OCI-LY1 (cell line): ENCODE data around the gene KCNC2.

ENCODE experiments used
- H2AFZ ChIP-seq: fragments of 200-600 bp; sonication (generic), shearing (Covaris generic); 2 replicates; pipeline ENCODE4 v1.6.0; 2014; ENCODE audit warnings: antibody characterized with exemption, mild to moderate bottlenecking, low read length
- H3F3A ChIP-seq: fragments of 200-600 bp; sonication (generic), shearing (Covaris generic); 2 replicates; pipeline ENCODE4 v1.6.0; 2014; ENCODE audit warnings: mild to moderate bottlenecking, antibody characterized with exemption, low read length, moderate library complexity; ENCODE audit not compliant: insufficient read depth
- H3K27ac ChIP-seq: fragments of 200-600 bp; sonication (generic); 2 replicates; pipeline ENCODE4 v1.5.1; 2014; ENCODE audit warnings: low read length, mixed run types, mild to moderate bottlenecking, low read depth; ENCODE audit not compliant: poor library complexity, severe bottlenecking
- H3K27me3 ChIP-seq: fragments of 200-600 bp; sonication (generic); 2 replicates; pipeline ENCODE4 v1.6.0; 2014; ENCODE audit warnings: antibody characterized with exemption, mild to moderate bottlenecking, low read length, moderate library complexity; ENCODE audit not compliant: insufficient read depth
- H3K36me3 ChIP-seq: fragments of 200-600 bp; sonication (generic); 2 replicates; pipeline ENCODE4 v1.6.1; 2014; ENCODE audit warnings: mild to moderate bottlenecking, antibody characterized with exemption, low read length, moderate library complexity, mixed read lengths; ENCODE audit not compliant: insufficient read depth
- H3K4me1 ChIP-seq: fragments of 200-600 bp; sonication (generic); 2 replicates; pipeline ENCODE4 v1.5.1; 2014; ENCODE audit warnings: mild to moderate bottlenecking, low read length, moderate library complexity; ENCODE audit not compliant: insufficient read depth, severe bottlenecking
- H3K4me2 ChIP-seq: fragments of 200-600 bp; sonication (generic), shearing (Covaris generic); 2 replicates; pipeline ENCODE4 v1.6.1; 2014; ENCODE audit warnings: low read length
- H3K4me3 ChIP-seq: fragments of 200-600 bp; sonication (generic); 2 replicates; pipeline ENCODE4 v1.5.1; 2014; ENCODE audit warnings: low read length, low read depth, mild to moderate bottlenecking, mixed read lengths; ENCODE audit not compliant: poor library complexity, severe bottlenecking
- H3K79me2 ChIP-seq: fragments of 200-600 bp; shearing (Covaris generic); 2 replicates; pipeline ENCODE4 v1.6.1; 2016; ENCODE audit warnings: mixed run types, low read length, mixed read lengths; ENCODE audit not compliant: insufficient read depth
- H3K9ac ChIP-seq: fragments of 200-600 bp; sonication (generic), shearing (Covaris generic); 2 replicates; pipeline ENCODE4 v1.6.1; 2014; ENCODE audit warnings: mild to moderate bottlenecking, low read length, mixed read lengths
- H3K9me2 ChIP-seq: fragments of 200-600 bp; sonication (generic), shearing (Covaris generic); 2 replicates; pipeline ENCODE4 v1.6.1; 2014; ENCODE audit warnings: low read depth, mild to moderate bottlenecking, low read length, mixed read lengths
- H3K9me3 ChIP-seq: fragments of 200-600 bp; shearing (Covaris generic); 2 replicates; pipeline ENCODE4 v1.6.1; 2014; ENCODE audit warnings: low read length, mixed read lengths
- H4K20me1 ChIP-seq: fragments of 200-600 bp; sonication (generic), shearing (Covaris generic); 2 replicates; pipeline ENCODE4 v1.6.0; 2016; ENCODE audit warnings: mild to moderate bottlenecking, low read length; ENCODE audit not compliant: insufficient read depth
- CTCF ChIP-seq: fragments of 200-600 bp; sonication (generic), shearing (Covaris generic); IDR thresholded peaks from 2 replicates; pipeline ENCODE4 v1.5.1; 2017; ENCODE audit warnings: mild to moderate bottlenecking, antibody characterized with exemption, low read length, moderate library complexity, mixed read lengths
- EZH2 ChIP-seq: fragments of 200-600 bp; sonication (generic), shearing (Covaris generic); IDR thresholded peaks from 2 replicates; pipeline ENCODE4 v1.8.0; 2017; ENCODE audit warnings: borderline replicate concordance, mixed run types, mild to moderate bottlenecking, antibody characterized with exemption, low read length, moderate library complexity, mixed read lengths

The KCNC2 gene

GRCh38 chr12:75135026-75135425 is 74.6 kb downstream of the KCNC2 start:
- TF ChIP-seq EZH2, result no peak
- TF ChIP-seq CTCF, result no peak
- Histone ChIP-seq H3K27me3 (no peaks in the 10 kb centered on the region), H3K4me3 (no peak overlapping the region)

GRCh38 chr12:75130811-75131210 is 78.8 kb downstream of the KCNC2 start:
- Histone ChIP-seq H3K9me2 (no peaks in the 10 kb centered on the region), H3K9ac (no peak overlapping the region), H3K9me3 (no peaks in the 10 kb centered on the region), H3K4me1 (no peaks in the 10 kb centered on the region), H3K79me2 (no peaks in the 10 kb centered on the region), H3K4me2 (no peak overlapping the region), H4K20me1 (no peaks in the 10 kb centered on the region), H3K4me3 (no peak overlapping the region), H3K27me3 (no peaks in the 10 kb centered on the region), H3K36me3 (no peaks in the 10 kb centered on the region), H2AFZ (no peak overlapping the region), H3K27ac (no peak overlapping the region), H3F3A (no peaks in the 10 kb centered on the region)
- TF ChIP-seq EZH2, result no peak
- TF ChIP-seq CTCF, result no peak

More at GRCh38 chr12:75135026-75135425, 74.6 kb downstream of the KCNC2 start:
- Histone ChIP-seq H3K9me2 (no peaks in the 10 kb centered on the region), H3K4me1 (no peaks in the 10 kb centered on the region), H3K9ac (no peak overlapping the region), H3K79me2 (no peaks in the 10 kb centered on the region), H4K20me1 (no peaks in the 10 kb centered on the region), H3K4me2 (no peak overlapping the region), H3K27ac (no peak overlapping the region), H2AFZ (no peak overlapping the region), H3F3A (no peaks in the 10 kb centered on the region), H3K36me3 (no peaks in the 10 kb centered on the region), H3K9me3 (no peaks in the 10 kb centered on the region)

GRCh38 chr12:75129275-75129674 is 80.4 kb downstream of the KCNC2 start:
- H3K9me2 ChIP-seq, result no peaks in the 10 kb centered on the region
- H3K9ac ChIP-seq, result no peak overlapping the region
- H4K20me1 ChIP-seq, result no peaks in the 10 kb centered on the region
- no peak for TF ChIP-seq EZH2
- no peak for TF ChIP-seq CTCF
- no peaks in the 10 kb centered on the region for H3F3A ChIP-seq
- H3K4me3 ChIP-seq, result no peak overlapping the region
- H3K4me1 ChIP-seq, result no peaks in the 10 kb centered on the region
- no peaks in the 10 kb centered on the region for H3K27me3 ChIP-seq
- no peak overlapping the region for H3K4me2 ChIP-seq
- no peaks in the 10 kb centered on the region for H3K79me2 ChIP-seq
- no peaks in the 10 kb centered on the region for H3K36me3 ChIP-seq
- H3K9me3 ChIP-seq, result no peaks in the 10 kb centered on the region
- H3K27ac ChIP-seq, result no peak overlapping the region
- no peak overlapping the region for H2AFZ ChIP-seq
